ENCODE measurements around the gene SLC40A1. TPM values are rescaled to one million over a fixed set of nuclear protein-coding genes. Genes with fewer than 3 reads are reported as not detected.

Gene SLC40A1
- total and polyA plus RNA-seq, 2 of the 8 experiments (the other 6 are each of a cell fraction or from before 2014, with no cell fraction given), result 0.03 TPM; not detected in 1

DNA sequence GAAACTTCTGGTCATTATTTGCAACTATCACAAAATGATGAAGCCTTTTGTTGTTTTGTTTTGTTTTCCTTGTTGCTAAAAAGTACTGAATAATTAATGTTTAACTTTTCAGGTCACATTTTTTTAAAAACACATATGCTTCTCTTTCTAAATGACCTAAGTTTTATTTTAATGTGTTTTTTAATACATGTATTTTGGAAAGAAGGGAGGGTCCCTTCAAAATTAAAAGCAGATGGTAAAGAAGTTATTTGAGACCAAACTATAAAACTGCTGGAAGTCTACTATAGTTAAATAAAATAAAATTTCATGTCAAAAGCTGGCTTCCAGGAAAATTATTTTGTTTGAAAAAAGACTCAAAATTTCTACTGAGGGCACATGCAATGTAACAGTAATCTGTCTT is 41.2 kb upstream of the SLC40A1 start:
- Histone ChIP-seq H3K18ac (ENCODE audit: extremely low read depth, low read length) (no peak overlapping the region), H4K20me1 (replicated peaks in 1 of 2; ENCODE audit: control insufficient read depth in 1 of 2, insufficient read depth in 2 of 2, low read length in 2 of 2) (no peaks in the 10 kb centered on the region), H2BK20ac (ENCODE audit: low read length) (no peak overlapping the region), H4K8ac (ENCODE audit: extremely low read depth, insufficient read depth, low read length) (no peak overlapping the region), H3K79me1 (ENCODE audit: low read depth, low read length) (no peaks in the 10 kb centered on the region), H3K9me3 (ENCODE audit: insufficient read depth in 2 of 2, low read depth in 1 of 2, low read length in 1 of 2) (no peaks in the 10 kb centered on the region), H2AFZ (ENCODE audit: low read length) (no peak overlapping the region), H3K56ac (replicated peaks; ENCODE audit: insufficient read length, low read depth, low read length) (no peak overlapping the region), H3K4me1 (replicated peaks in 1 of 4; ENCODE audit: control insufficient read depth in 3 of 4, insufficient read depth in 4 of 4, low read length in 3 of 4) (0 out of 7 replicates have a peak, but pooled peaks cover 0 to 3% (median 0%) of the 10 kb centered on the region in 4 experiments), H4K5ac (ENCODE audit: insufficient read length, low read depth, low read length) (no peak overlapping the region), H3K27ac (ENCODE audit: low read depth, low read length) (no peak overlapping the region), H2BK5ac (ENCODE audit: low read depth, low read length) (no peak overlapping the region), H3K4ac (replicated peaks; ENCODE audit: insufficient read length, low read depth, low read length) (no peak overlapping the region), H3K36me3 (ENCODE audit: control insufficient read depth in 2 of 4, insufficient read depth in 4 of 4, low read length in 3 of 4) (no peaks in the 10 kb centered on the region), H3K9ac (replicated peaks in 1 of 4; ENCODE audit: extremely low read depth in 1 of 4, low read depth in 3 of 4, low read length in 3 of 4) (no peak overlapping the region), H2BK120ac (replicated peaks; ENCODE audit: low read depth, low read length) (no peak overlapping the region), H2BK15ac (ENCODE audit: low read length) (no peak overlapping the region), H3K14ac (ENCODE audit: insufficient read length) (no peak overlapping the region), H2BK12ac (ENCODE audit: low read depth, low read length) (no peak overlapping the region), H3K23me2 (ENCODE audit: low read depth, low read length) (no peaks in the 10 kb centered on the region), H4K91ac (replicated peaks; ENCODE audit: insufficient read length, low read length) (no peak overlapping the region), H3K4me3 (ENCODE audit: extremely low read depth in 1 of 4, insufficient read depth in 2 of 4, low read depth in 3 of 4, low read length in 4 of 4) (no peak overlapping the region), H3K4me2 (ENCODE audit: insufficient read depth in 1 of 2, low read depth in 2 of 2, low read length in 2 of 2) (no peak overlapping the region), H2AK5ac (ENCODE audit: low read depth, low read length) (no peak overlapping the region), H3K27me3 (replicated peaks in 1 of 4; ENCODE audit: control insufficient read depth in 3 of 4, extremely low read depth in 1 of 4, insufficient read depth in 3 of 4, low read length in 3 of 4) (no peaks in the 10 kb centered on the region), H3K23ac (ENCODE audit: insufficient read length) (no peak overlapping the region), H3K79me2 (ENCODE audit: control insufficient read depth in 1 of 2, insufficient read depth in 2 of 2, low read length in 2 of 2) (no peaks in the 10 kb centered on the region)
- no peak for FAIRE-seq
- ChIA-PET POLR2A (ENCODE audit: partially characterized antibody) (no interaction called here), CTCF (ENCODE audit: partially characterized antibody) (no interaction called here)
- DNase-seq (ENCODE audit: low read depth in 1 of 2, low spot score in 2 of 2), result no peak
- TF ChIP-seq, protein P1, sequence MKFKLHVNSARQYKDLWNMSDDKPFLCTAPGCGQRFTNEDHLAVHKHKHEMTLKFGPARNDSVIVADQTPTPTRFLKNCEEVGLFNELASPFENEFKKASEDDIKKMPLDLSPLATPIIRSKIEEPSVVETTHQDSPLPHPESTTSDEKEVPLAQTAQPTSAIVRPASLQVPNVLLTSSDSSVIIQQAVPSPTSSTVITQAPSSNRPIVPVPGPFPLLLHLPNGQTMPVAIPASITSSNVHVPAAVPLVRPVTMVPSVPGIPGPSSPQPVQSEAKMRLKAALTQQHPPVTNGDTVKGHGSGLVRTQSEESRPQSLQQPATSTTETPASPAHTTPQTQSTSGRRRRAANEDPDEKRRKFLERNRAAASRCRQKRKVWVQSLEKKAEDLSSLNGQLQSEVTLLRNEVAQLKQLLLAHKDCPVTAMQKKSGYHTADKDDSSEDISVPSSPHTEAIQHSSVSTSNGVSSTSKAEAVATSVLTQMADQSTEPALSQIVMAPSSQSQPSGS (IDR thresholded peaks at IDR 0.05; ENCODE audit: low read length), result no peak
- no peak for TF ChIP-seq FOSL1 (IDR thresholded peaks at IDR 0.05; ENCODE audit: insufficient read depth, low read depth, low read length)
- TF ChIP-seq RAD21 (IDR thresholded peaks at IDR 0.05 in 1 of 2, conservative IDR thresholded peaks at IDR 0.05 in 1 of 2; ENCODE audit: low read depth in 2 of 2, low read length in 2 of 2), result no peak

Measured in H1 (cell line).